DMS53 treated with DMSO at 0.1 percent for 48 hours (cell line): ENCODE results near the gene PCDH12.

Source experiments
- DNase-seq: peaks from one replicate; lab custom pipeline; 2025; ENCODE audit not compliant: unreplicated experiment; lab: John Stamatoyannopoulos, UW

PCDH12 gene

DNA sequence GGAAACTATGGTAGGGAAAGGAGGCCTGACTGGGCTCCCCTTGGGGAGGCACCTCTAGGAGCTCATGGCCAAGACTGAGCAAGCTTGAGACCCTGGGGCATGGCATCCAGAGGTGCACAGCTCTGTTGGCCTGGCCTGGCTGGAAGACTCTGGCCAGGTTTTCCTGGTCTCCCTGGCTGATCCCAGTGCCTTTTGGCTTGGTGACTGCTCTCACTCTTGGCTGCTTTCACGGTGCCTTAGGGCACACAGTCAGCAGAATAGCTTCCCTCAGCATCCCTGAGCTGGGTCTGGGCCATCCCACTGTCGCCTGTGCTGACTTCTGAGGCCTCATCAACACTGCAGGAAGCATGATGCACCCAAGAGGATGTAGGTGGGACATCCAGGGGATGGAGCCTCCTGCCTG is 47.7 kb downstream of the PCDH12 start:
- DNase-seq: no peak

DNA sequence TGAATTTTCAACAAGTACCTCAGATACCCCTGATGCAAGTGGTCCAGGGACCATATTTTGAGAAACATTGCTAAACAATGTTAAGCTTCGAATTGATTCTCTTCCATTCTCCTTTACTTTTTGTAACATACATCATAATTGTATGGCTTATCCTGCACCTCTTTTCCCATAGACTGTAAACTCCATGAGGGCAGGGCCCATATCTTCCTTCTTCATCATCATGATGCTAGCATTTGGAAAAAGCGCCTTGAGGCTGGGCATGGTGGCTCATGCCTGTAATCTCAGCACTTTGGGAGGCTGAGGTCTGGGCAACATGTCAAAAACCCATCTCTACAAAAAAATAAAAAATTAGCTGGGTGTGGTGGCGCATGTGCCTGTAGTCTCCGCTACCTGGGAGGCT is 48.8 kb downstream of the PCDH12 start:
- no peak for DNase-seq

DNA sequence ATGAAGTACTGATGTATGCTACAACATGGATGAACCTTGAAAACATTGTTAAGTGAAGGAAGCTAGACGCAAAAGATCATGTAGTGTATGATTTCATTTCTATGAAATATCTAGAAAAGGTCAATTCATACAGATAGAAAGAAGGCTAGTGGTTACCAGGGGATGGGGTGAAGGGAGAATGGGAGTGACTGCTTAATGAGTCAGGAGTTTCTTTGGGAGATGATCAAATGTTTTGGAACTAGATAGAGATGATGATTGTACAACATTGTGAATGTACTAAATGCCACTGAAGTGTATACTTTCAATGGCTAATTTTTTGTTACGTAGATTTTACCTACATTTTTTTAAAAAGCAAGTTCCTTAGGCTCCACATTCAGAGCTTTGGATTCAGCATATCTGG is 49.2 kb downstream of the PCDH12 start:
- DNase-seq: no peak

DNA sequence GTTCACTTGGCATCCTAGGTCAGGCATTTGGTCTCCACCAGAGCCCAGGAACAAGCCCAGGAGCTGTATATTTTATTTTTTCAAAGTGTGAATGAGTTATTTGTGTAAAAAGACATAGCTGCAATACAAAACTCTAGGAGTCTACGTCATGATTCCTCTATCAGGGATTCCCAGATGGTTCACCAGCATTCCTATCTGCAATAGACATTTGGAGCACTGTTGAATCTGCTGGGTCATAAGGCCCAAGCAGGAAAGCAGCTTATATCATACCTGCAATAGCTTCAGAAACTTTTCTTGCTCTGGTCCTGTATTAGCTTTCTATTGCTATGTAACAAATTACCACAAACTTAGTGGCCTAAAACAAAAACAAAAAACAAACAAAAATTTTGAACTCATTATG is 51.0 kb downstream of the PCDH12 start:
- DNase-seq: no peak

DNA sequence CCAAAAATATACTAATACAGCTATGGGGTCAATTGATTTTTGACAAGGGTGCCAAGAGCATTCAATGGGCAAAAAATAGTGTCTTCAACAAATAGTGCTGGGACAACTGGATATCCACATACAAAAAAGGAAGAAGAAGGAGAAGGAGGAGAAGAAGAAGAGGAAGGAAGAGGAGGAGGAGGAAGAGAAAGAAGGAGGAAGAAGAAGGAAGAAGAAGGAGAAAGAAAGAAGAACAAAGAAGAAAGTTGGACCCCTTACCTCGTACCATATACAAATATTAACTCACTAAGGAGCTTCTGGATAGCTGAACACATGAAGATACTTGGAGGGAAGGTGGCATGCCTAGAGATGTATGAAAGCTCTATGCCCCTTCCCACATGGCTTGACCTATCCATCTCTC is 51.5 kb downstream of the PCDH12 start:
- DNase-seq: no peak

DNA sequence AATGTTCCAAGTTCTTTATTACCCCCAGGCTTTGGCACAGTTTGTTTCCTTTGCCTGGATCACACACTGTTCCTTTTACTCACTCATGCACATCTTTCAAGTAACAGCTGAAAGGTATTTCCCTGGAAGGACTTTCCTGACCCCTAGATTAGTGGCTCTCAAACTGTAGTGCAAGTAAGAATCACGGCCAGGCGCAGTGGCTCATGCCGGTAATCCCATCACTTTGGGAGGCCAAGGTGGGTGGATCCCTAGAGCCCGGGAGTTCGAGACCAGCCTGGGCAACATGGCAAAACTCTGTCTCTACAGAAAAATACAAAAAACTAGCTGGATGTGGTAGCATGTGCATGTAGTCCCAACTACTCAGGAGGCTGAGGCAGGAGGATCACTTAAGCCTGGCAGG is 53.5 kb downstream of the PCDH12 start:
- no peak for DNase-seq

DNA sequence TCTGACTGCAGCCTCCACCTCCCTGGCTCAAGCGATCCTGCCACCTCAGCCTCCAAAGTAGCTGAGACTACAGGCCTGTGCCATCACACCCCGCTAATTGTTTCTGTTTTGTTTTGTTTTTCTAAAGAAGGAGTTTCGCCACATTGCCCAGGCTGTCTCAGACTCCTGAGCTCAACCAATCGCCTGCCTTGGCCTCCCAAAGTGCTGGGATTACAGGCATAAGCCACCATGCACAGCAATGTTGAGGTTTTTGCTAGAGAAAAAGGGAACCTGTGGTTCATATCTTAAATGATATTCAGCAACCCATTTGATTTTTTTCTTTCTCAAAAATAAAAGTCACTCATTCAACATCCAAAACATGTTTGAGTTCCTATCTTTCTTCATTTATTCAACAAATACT is 54.7 kb downstream of the PCDH12 start:
- DNase-seq: no peak

DNA sequence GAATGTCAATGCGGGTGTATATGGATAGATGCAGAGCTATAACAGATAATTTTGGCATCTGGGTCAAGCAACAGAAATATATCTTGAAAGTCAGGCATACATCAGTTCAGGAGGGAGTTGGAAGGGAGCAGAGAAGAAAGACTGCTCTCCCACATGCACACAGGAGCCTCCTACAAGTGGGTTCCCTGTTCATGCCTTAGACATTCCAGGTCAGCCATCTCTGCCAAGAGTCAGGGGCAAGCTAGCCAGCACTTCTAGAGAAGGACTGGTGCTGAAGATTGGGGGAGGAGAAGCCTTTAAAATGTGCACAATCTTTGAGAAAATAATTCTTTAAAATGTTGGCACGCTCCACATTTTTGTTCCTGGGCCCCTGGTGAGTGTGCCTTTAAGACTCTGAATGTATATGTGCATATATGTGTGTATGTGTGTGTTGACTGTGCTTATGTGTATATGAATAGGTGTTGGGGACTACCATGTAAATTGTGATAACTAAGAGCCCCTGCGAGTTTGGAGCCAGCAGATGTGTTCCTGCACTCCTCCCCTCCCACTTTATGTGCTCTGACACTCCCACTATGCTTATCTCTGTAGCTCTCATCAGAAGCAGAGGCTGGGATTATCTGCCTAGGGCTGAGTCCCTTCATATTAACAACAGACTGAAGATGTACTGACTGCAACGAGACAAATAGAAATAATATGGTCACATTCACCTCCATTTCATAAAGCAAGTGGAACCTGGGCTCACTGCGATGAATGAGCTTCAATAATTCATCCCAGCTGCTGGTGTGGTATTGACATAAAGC is 55.8 kb downstream of the PCDH12 start:
- no peak for DNase-seq

DNA sequence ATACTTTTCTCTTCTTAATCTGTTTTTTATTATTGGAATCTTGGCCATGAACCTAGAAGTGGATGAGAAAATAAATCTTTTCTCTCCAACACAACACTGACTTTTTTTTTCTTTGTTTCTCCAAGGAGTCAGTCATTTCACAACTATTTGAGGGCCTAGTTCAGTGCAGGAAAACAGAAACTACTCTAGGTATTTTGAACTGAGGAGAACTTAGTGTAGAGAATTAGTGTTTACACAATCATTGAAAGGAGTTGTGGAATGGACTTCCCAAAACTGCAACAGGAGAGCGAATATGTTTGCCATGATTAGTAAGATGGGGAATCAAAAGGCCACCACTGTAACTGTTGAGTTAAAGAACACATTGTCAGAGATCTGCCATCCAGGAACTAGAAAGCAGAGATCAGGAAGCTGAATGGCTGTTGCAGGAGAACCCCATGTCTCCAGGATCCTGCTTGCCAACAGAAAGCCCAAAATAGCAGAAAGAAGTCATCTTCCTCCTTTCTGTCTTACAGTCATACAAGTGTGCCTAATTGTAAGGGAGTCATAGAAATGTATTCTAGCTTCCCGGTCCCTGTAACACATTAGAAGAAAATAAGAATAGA is 59.5 kb downstream of the PCDH12 start:
- no peak for DNase-seq

DNA sequence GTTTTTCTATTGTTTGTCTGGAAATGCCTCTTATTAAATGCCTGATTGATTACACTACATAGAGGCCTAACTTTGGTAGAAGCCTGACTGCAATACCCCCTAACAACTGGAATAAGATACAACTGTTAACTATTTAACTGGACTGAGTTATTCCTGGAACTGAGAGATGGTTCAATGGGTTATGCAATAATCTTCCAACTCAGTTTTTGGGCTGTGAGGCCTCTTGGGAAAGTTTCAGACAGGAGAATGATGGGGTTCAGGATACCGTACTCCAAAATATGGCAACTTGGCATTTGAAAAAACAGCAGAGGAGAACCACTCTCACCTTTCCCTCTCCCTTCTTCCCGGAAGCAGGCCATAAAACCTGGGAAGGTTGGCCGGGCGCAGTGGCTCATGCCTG is 60.6 kb downstream of the PCDH12 start:
- DNase-seq: no peak
